GM12864 (cell line): ENCODE results near the gene OPRL1.

Experiments
- DNase-seq: peaks from one replicate; pipeline ENCODE4 v3.0.0-alpha.2; 2011; ENCODE audit warnings: low read depth
- H3K4me3 ChIP-seq: 2 replicates; pipeline ENCODE4 v1.5.1; 2011; ENCODE audit warnings: mild to moderate bottlenecking, low read depth, low read length, control low read depth
- TF ChIP-seq, protein P1 (sequence below): IDR thresholded peaks from 2 replicates; pipeline ENCODE4 v1.5.1; 2011; ENCODE audit warnings: low read depth, mild to moderate bottlenecking, moderate library complexity, low read length, control low read depth, inconsistent platforms; ENCODE audit errors: missing control alignments

OPRL1 gene

DNA sequence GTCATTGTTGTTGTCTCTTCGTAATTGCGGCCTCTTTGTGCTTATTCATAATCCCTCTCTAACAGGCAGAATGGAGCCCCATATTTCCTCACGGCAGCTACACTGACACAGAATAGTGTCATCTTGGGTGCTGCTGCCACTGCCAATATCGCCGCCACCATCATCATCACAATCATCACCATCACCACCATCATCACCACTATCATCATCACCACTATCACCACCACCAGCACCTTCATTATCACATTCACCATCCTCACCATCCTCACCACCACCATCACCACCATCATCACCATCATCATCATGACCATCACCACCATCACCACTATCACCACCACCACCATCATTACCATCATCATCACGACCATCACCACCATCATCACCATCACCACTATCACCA lies 16.7 kb downstream of the OPRL1 start:
- DNase-seq: no peak
- no peak overlapping the region for H3K4me3 ChIP-seq
- TF ChIP-seq, protein P1, sequence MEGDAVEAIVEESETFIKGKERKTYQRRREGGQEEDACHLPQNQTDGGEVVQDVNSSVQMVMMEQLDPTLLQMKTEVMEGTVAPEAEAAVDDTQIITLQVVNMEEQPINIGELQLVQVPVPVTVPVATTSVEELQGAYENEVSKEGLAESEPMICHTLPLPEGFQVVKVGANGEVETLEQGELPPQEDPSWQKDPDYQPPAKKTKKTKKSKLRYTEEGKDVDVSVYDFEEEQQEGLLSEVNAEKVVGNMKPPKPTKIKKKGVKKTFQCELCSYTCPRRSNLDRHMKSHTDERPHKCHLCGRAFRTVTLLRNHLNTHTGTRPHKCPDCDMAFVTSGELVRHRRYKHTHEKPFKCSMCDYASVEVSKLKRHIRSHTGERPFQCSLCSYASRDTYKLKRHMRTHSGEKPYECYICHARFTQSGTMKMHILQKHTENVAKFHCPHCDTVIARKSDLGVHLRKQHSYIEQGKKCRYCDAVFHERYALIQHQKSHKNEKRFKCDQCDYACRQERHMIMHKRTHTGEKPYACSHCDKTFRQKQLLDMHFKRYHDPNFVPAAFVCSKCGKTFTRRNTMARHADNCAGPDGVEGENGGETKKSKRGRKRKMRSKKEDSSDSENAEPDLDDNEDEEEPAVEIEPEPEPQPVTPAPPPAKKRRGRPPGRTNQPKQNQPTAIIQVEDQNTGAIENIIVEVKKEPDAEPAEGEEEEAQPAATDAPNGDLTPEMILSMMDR: no peak

DNA sequence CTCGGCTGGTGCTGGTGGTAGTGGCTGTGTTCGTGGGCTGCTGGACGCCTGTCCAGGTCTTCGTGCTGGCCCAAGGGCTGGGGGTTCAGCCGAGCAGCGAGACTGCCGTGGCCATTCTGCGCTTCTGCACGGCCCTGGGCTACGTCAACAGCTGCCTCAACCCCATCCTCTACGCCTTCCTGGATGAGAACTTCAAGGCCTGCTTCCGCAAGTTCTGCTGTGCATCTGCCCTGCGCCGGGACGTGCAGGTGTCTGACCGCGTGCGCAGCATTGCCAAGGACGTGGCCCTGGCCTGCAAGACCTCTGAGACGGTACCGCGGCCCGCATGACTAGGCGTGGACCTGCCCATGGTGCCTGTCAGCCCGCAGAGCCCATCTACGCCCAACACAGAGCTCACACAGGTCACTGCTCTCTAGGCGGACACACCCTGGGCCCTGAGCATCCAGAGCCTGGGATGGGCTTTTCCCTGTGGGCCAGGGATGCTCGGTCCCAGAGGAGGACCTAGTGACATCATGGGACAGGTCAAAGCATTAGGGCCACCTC lies 18.7 kb downstream of the OPRL1 start:
- H3K4me3 ChIP-seq: no peak overlapping the region
- no peak for DNase-seq
- TF ChIP-seq, protein P1: no peak

DNA sequence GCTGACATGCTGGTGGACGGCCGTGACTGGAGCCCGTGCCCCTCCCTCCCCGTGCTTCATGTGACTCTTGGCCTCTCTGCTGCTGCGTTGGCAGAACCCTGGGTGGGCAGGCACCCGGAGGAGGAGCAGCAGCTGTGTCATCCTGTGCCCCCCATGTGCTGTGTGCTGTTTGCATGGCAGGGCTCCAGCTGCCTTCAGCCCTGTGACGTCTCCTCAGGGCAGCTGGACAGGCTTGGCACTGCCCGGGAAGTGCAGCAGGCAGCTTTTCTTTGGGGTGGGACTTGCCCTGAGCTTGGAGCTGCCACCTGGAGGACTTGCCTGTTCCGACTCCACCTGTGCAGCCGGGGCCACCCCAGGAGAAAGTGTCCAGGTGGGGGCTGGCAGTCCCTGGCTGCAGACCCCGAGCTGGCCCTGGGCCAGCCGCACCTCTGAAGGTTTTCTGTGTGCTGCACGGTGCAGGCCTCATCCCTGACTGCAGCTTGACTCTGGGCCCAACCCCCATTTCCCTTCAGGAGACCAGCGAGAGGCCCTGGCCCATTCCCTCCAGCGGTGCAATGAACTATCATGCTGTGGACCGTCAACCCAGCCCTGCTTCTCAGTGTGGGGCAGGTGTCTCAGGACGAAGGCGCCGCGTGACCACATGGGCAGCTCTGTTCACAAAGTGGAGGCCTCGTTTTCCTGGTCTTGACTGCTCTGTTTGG lies 19.4 kb downstream of the OPRL1 start:
- TF ChIP-seq, protein P1: no peak
- H3K4me3 ChIP-seq: no peak overlapping the region
- no peak for DNase-seq

DNA sequence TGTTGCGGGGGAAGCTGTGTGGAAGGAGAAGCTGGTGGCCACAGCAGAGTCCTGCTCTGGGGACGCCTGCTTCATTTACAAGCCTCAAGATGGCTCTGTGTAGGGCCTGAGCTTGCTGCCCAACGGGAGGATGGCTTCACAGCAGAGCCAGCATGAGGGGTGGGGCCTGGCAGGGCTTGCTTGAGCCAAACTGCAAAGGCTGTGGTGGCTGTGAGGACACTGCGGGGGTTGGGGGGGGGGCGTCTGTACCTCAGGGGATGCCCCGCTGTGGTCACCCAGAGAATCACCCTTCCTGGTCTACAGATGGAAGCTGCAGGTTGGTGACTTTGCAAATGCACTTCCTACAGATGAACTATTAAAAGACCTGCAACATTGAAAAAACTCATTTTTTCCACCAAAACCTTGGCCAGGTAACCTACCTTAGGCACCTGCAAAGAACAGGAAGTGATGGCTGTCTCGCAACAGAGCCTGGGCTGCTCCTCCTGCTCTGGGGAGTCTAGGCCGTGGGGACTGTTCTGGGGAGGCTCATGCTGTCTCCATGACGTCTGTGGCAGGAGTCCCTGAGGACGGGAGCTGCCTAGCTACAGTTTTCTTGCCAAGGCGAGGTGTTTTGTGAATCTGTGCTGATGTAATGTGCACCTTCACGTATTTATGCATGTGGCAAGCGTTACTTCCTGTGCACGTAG lies 20.1 kb downstream of the OPRL1 start:
- TF ChIP-seq, protein P1: no peak
- H3K4me3 ChIP-seq: no peak overlapping the region
- DNase-seq: no peak

DNA sequence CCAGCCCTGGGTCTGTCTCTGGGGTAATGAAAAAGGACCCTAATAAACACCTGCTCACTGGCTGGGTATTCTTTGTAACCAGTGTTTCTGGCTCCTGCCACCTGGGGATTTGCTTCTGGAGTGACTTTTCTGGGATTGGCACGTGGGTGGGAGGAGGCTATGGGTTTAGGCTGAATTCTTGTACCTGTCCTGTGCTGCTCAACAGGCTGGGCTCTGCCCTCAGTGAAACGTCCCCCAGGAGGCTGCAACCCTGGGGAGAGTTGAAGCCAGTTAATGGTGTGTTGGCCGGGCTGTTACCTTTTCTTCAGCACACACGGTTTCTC lies 20.6 kb downstream of the OPRL1 start:
- TF ChIP-seq, protein P1: no peak
- DNase-seq: no peak
- H3K4me3 ChIP-seq: no peak overlapping the region

DNA sequence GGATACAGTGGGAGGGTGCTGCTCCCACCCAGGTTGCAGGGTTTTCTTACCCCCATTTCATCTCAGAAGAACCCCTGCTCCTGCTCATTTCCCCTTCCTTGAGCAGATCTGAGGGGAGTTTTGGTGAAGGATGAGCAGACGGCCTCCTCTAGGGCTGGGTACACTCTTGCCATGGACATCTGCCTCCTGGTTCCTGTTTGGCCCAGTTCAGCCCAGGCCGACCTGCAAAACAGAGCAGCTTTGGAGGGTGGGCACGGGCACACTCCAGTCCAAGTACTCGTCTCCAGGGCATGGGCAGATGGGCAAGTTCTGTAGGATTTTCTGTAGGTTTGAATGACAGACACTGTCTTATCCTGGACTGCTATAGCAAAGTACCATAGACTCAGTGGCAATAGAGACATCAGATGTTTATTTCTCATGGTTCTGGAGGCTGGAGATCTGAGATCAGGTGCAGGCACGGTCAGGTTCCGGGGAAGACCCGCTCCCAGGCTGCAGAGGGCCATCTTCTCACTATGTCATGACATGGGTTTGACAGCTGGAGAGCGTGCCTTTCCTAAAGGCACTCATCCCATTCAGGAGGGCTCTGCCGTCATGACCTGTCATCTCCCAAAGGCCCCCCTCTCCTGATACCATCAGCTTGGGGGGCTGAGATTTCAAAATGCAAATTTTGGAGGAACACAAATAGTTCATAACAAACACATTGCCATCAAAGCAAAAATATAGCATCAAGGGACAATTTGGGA lies 21.2 kb downstream of the OPRL1 start:
- DNase-seq: no peak
- no peak overlapping the region for H3K4me3 ChIP-seq
- TF ChIP-seq, protein P1: no peak
